Stimulated activated CD4-positive, alpha-beta T cell treated with anti-CD3 and anti-CD28 coated beads, Interleukin-4, amount 100 ng/mL, for 1 hour (primary cell): ENCODE data around the gene PALD1.

Source experiments
- DNase-seq: peaks from one replicate; pipeline ENCODE4 v3.0.0-alpha.2; 2020

The PALD1 gene

GRCh38 chr10:70507966-70508365 is 29.4 kb downstream of the PALD1 start:
- DNase-seq, result no peak

- DNase-seq, result no peak
Measured at GRCh38 chr10:70508912-70509756, 30.6 kb downstream of the PALD1 start.

GRCh38 chr10:70509757-70510147 is 31.2 kb downstream of the PALD1 start:
- DNase-seq, result no peak

GRCh38 chr10:70510453-70510852 is 31.9 kb downstream of the PALD1 start:
- no peak for DNase-seq

- DNase-seq, result no peak
Measured at GRCh38 chr10:70510904-70511303, 32.3 kb downstream of the PALD1 start.

GRCh38 chr10:70512149-70512639 is 33.6 kb downstream of the PALD1 start:
- no peak for DNase-seq

GRCh38 chr10:70513848-70514309 is 35.3 kb downstream of the PALD1 start:
- DNase-seq, result peak; percentile 14

GRCh38 chr10:70514591-70514990 is 36.0 kb downstream of the PALD1 start:
- no peak for DNase-seq

- DNase-seq, result no peak
Measured at GRCh38 chr10:70515035-70515667, 36.6 kb downstream of the PALD1 start.

GRCh38 chr10:70518695-70519094 is 40.1 kb downstream of the PALD1 start:
- no peak for DNase-seq

- no peak for DNase-seq
Measured at GRCh38 chr10:70523057-70523456, 44.5 kb downstream of the PALD1 start.

GRCh38 chr10:70523549-70523948 is 45.0 kb downstream of the PALD1 start:
- DNase-seq, result no peak

GRCh38 chr10:70528314-70528713 is 49.7 kb downstream of the PALD1 start:
- no peak for DNase-seq

- DNase-seq, result no peak
Measured at GRCh38 chr10:70528741-70529362, 50.3 kb downstream of the PALD1 start.

- DNase-seq, result no peak
Measured at GRCh38 chr10:70529848-70530247, 51.3 kb downstream of the PALD1 start.

GRCh38 chr10:70530315-70530714 is 51.7 kb downstream of the PALD1 start:
- DNase-seq, result no peak

- no peak for DNase-seq
Measured at GRCh38 chr10:70532554-70533188, 54.1 kb downstream of the PALD1 start.

GRCh38 chr10:70533189-70533558 is 54.6 kb downstream of the PALD1 start:
- DNase-seq, result no peak

GRCh38 chr10:70534281-70534680 is 55.7 kb downstream of the PALD1 start:
- no peak for DNase-seq

- no peak for DNase-seq
Measured at GRCh38 chr10:70535001-70535400, 56.4 kb downstream of the PALD1 start.

- DNase-seq, result no peak
Measured at GRCh38 chr10:70535451-70535850, 56.9 kb downstream of the PALD1 start.

GRCh38 chr10:70536196-70536861 is 57.8 kb downstream of the PALD1 start:
- DNase-seq, result no peak
